NAMALWA (cell line): Measurements from ENCODE around the gene CAMK2G.

Experiments
- DNase-seq: peaks from one replicate; pipeline ENCODE4 v3.0.0-alpha.2; 2015; ENCODE audit warnings: low spot score

The CAMK2G gene

GRCh38 chr10:73769396-73769795 is 105.0 kb downstream of the CAMK2G start:
- DNase-seq: no peak

GRCh38 chr10:73768881-73769280 is 105.5 kb downstream of the CAMK2G start:
- DNase-seq: peak; percentile 79

DNA sequence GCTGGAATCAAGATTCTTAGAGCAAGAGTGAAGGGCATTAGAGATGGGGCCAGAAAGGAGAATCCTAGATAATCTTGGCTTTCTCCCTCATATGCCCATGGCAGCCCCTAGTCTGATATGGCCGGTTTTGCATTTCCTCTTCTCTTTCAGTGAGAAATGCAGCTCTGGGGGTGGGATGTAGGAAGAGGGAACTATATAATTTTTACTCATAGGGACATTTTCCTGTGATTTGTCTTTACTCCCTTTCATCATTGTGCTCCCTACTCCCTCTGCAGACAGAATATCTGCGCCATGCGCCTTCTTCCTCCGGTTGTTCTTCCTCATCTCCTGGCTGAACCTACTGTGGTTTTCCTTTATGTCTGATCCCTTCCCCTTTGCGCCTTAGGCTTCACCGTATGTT is 109.3 kb downstream of the CAMK2G start:
- DNase-seq: no peak

DNA sequence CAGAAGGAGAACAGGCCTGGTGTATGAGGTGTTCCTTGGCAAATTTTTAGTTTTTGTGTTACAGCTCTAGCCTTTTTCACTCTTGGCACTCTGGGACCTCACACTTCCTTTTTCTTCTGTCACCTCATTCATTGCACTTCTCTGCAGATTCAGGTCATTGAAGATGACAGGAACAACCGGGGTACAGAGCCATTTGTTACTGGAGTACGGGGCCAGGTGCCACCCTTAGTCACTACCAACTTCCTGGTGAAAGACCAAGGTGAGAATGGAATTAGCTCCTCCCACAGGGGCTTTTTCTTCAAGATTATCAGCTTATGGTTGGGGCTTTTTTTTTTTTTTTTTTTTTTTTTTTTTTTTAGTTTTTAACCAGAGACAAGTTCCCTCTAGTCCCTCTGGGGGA is 111.0 kb downstream of the CAMK2G start:
- DNase-seq: no peak

GRCh38 chr10:73762915-73763314 is 111.4 kb downstream of the CAMK2G start:
- no peak for DNase-seq
